IPS DF 19.7 (cell line): ENCODE measurements around the gene PRXL2B.
"Not testable (repeated sequence)": the region's sequence is repeated elsewhere in the genome, so short reads cannot be mapped to it uniquely, and the experiment has no call there.

Experiments used
- DNase-seq: peaks from one replicate; pipeline ENCODE4 v3.0.0-alpha.2; 2013; ENCODE audit warnings: low read depth, low spot score

Gene PRXL2B

GRCh38 chr1:2550309-2550861, 36.2 kb upstream of the PRXL2B start:
- not testable (repeated sequence) for DNase-seq

GRCh38 chr1:2551544-2551943, 35.0 kb upstream of the PRXL2B start:
- not testable (repeated sequence) for DNase-seq

GRCh38 chr1:2552189-2552588, 34.4 kb upstream of the PRXL2B start:
- no peak for DNase-seq

- not testable (repeated sequence) for DNase-seq
Measured at GRCh38 chr1:2553076-2553475, 33.5 kb upstream of the PRXL2B start.

GRCh38 chr1:2553871-2554620, 32.5 kb upstream of the PRXL2B start:
- DNase-seq: no peak

- DNase-seq: no peak
Measured at GRCh38 chr1:2554621-2555387, 31.8 kb upstream of the PRXL2B start.

- DNase-seq: no peak
Measured at GRCh38 chr1:2555634-2556276, 30.8 kb upstream of the PRXL2B start.

GRCh38 chr1:2556277-2556677, 30.3 kb upstream of the PRXL2B start, which contains the start of gene TNFRSF14:
Gene TNFRSF14, plus strand, starts transcription at chr1:2556371. Its CDS starts 294 bp downstream, at chr1:2556665.
- DNase-seq: no peak

GRCh38 chr1:2556678-2557481, 29.7 kb upstream of the PRXL2B start:
- no peak for DNase-seq

- DNase-seq: no peak
Measured at GRCh38 chr1:2557482-2558400, 28.8 kb upstream of the PRXL2B start.

GRCh38 chr1:2558420-2558819, 28.2 kb upstream of the PRXL2B start:
- DNase-seq: no peak

GRCh38 chr1:2558861-2559260, 27.7 kb upstream of the PRXL2B start:
- DNase-seq: no peak

- no peak for DNase-seq
Measured at GRCh38 chr1:2559509-2560298, 26.9 kb upstream of the PRXL2B start.

- DNase-seq: no peak
Measured at GRCh38 chr1:2560299-2561073, 26.1 kb upstream of the PRXL2B start.

- DNase-seq: no peak
Measured at GRCh38 chr1:2561446-2561845, 25.1 kb upstream of the PRXL2B start.

- DNase-seq: no peak
Measured at GRCh38 chr1:2561898-2562895, 24.4 kb upstream of the PRXL2B start.

- no peak for DNase-seq
Measured at GRCh38 chr1:2563205-2563604, 23.4 kb upstream of the PRXL2B start.
